Measurements from ENCODE around the gene DYNLL1.

DNA sequence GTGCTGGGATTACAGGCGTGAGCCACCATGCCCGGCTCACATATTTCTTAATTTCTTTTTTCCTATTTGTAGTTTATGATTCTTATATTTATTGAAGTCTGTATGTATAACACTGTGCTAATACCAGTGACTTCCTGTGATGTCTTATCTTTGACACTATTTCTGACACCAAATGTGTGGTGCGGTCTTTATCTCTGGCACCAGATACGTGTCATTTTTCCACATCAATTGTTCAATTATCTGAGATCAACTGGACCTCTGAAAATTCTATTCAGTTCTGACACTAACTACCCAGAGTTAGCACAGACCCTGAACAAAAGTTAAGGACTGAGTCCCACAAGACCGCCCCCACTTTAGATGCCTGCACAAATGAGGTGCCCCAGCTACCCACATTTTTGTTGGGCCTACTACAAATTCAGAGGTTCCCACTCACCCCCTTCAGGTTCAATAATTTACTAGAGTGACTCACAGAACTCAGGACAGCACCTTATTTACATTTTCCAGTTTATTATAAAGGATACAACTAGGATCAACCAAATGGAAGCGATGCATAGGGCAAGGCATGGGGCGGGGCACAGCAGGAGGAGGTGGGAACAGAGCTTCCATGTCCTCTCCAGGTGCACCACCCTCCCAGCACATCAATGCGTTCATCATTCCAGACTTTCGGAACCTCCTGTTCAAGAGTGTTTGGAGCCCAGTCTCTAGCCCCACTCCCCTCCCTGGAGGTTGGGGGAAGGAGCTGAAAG, 14.7 kb upstream of the DYNLL1 start:
- TF ChIP-seq MYC (IDR thresholded peaks at IDR 0.05; ENCODE audit: low read depth, low read length) (no peak), POLR2AphosphoS5 (IDR thresholded peaks at IDR 0.05; ENCODE audit: insufficient read depth, low read depth, low read length) (no peak)
